Activated T-helper 17 cell treated with anti-CD3 and anti-CD28 coated beads, Interleukin-2, amount 50 U/mL, for 72 hours (primary cell): ENCODE data around the gene RELL1. TPM values are rescaled to one million over a fixed set of nuclear protein-coding genes. Genes with fewer than 3 reads are reported as not detected.

Source experiments
- ATAC-seq: fragments of 150-1000 bp; cut with Tn5 transposase; replicated peaks from 2 replicates; pipeline ENCODE4 v1.10.0; 2021; ENCODE audit warnings: mild to moderate bottlenecking, moderate library complexity
- H3K27ac Mint-ChIP-seq: one replicate; pipeline ENCODE4 v1.8.0; 2022; ENCODE audit warnings: mixed read lengths
- H3K27me3 Mint-ChIP-seq: one replicate; pipeline ENCODE4 v1.8.0; 2022; ENCODE audit warnings: mixed read lengths
- H3K36me3 Mint-ChIP-seq: one replicate; pipeline ENCODE4 v1.8.0; 2022; ENCODE audit warnings: low read depth, mild to moderate bottlenecking, mixed read lengths
- H3K4me1 Mint-ChIP-seq: one replicate; pipeline ENCODE4 v1.8.0; 2022; ENCODE audit warnings: mixed read lengths
- H3K4me3 Mint-ChIP-seq: one replicate; pipeline ENCODE4 v1.8.0; 2022; ENCODE audit warnings: mild to moderate bottlenecking, mixed read lengths
- H3K9me3 Mint-ChIP-seq: one replicate; pipeline ENCODE4 v1.8.0; 2022; ENCODE audit warnings: mixed read lengths
- total RNA-seq, 2 donors: library from RNA; stranded (reverse); gene quantifications; one replicate each; pipeline ENCODE4 v1.2.3, GENCODE V29; 2022

Gene RELL1, protein sequence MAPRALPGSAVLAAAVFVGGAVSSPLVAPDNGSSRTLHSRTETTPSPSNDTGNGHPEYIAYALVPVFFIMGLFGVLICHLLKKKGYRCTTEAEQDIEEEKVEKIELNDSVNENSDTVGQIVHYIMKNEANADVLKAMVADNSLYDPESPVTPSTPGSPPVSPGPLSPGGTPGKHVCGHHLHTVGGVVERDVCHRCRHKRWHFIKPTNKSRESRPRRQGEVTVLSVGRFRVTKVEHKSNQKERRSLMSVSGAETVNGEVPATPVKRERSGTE
- 10 to 100 TPM; 15.5 to 20.8 TPM for total RNA-seq

DNA sequence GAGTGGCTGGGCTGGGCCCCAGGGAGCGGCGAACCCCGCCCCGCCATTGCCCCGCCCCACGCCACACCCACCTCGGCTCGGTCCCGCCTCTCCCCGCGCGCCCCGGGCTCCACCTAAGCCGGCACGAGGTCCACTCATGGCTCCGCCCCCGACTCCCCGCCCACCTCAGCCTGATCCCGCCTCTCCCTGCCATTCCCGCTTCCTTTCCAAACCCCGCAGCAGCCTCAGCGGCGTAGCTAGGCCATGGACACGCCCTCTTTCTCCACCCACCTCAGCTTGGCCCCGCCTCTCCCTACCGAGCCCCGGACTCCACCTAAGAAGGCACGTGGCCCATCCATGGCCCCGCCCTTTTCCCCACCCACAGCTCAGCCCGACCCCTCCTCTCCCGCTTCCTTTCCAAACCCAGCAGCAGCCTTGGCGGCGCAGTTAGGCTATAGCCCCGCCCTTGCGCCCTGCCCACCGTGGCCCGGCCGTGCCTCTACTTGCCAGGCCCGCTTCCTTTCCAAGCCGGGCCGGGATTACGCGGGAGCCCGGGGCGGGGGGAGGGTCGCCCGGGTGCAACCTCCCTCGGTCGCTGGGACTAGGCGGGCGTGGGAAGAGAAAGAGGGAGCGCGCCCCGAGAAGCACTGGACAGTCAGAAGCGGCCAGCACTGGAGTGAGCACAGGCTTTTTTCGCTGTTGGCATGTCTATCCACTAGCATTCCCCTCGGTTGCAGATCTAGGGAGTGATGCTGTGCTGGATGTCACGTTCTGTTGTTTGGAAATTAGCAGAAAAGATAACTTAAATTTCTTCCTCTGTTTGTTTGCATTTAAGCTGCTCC is at the start of gene RELL1:
TSS of gene RELL1 (minus strand) at position 4 of the 821 bp plus-strand sequence. CDS start 89 bp downstream, outside the sequence.
- no peaks in the 10 kb centered on the region for H3K9me3 Mint-ChIP-seq
- no peaks in the 10 kb centered on the region for H3K27me3 Mint-ChIP-seq
- ATAC-seq = peak; percentile 86
- H3K36me3 Mint-ChIP-seq = peaks cover 8% of the 10 kb centered on the region
- peaks cover 25% of the 10 kb centered on the region for H3K4me1 Mint-ChIP-seq
- H3K27ac Mint-ChIP-seq = peak within 1 kb of the TSS; percentile 87
- H3K4me3 Mint-ChIP-seq = peak within 1 kb of the TSS; percentile 85

DNA sequence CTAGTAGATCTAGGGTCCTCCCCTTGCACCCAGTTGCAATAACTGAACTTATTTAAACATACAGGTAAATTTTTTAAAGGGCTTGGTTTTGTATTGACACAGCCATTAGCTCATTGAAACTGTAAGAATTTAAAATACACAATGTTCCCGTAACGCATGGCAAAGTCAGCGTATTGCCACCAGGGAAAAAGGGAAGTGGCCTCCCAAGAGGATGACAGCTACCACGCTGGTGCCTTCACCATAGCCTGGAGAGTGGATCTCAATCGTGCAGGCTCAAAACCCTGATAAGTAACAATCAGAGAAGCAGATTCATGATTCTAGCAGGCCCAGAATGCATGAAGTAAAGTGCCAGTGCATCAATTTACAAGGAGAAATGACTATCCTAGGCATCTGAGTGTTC is 49.4 kb upstream of the RELL1 start:
- H3K27ac Mint-ChIP-seq = no peak overlapping the region
- no peaks in the 10 kb centered on the region for H3K4me1 Mint-ChIP-seq
- H3K4me3 Mint-ChIP-seq = no peak overlapping the region
- H3K27me3 Mint-ChIP-seq = no peaks in the 10 kb centered on the region
- H3K9me3 Mint-ChIP-seq = no peaks in the 10 kb centered on the region
- H3K36me3 Mint-ChIP-seq = no peaks in the 10 kb centered on the region
- no peak for ATAC-seq

DNA sequence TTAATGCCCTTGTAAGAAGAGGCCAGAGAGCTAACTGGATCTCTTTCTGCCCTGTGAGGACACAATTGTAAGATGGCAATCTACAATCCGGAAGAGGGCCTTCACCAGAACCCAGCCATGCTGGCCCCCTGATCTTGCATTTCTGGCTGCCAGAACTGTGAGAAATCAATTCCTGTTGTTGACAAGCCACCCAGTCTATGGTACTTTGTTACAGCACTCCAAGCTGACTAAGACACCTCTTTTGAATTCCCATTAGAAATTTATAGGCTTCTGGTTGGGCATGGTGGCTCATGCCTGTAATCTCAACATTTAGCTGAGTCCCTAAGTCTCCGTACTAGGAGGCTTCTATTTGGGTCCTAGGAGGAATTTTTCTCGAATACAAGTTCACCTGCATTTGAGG is 48.8 kb upstream of the RELL1 start:
- no peak for ATAC-seq
- Mint-ChIP-seq H3K4me3 (no peak overlapping the region), H3K27ac (no peak overlapping the region), H3K36me3 (no peaks in the 10 kb centered on the region), H3K4me1 (no peaks in the 10 kb centered on the region), H3K9me3 (no peaks in the 10 kb centered on the region), H3K27me3 (no peaks in the 10 kb centered on the region)

DNA sequence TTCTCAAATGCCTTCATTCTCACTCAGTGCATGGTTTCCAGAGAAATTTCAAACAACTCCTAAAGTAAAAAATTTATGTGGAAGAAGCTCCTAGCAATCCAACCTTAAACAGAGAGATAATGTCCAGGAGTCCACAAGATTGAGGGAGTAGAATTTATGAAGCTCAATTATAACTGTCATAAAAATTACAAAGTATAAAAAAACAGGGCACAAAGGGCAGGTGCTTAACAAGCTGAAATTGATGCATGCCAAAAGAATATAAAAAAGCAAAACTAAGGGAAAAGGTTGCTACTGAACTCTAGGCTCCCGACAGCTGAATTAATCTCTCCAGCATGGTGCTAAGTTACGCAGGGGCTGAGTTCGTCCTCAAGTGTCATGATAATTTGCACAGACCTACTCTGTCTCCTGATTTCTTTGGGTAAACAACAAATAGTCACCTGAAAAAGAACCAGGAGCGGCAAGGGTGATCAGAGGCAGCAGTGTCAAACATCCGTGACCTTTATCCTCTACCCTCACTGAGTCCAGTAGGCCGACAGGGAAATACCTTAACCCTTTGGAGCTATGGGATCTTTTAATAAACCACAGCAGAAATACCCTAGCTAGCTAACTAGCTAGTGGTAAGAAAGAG is 47.2 kb upstream of the RELL1 start:
- H3K27ac Mint-ChIP-seq = no peak overlapping the region
- no peak for ATAC-seq
- H3K4me3 Mint-ChIP-seq = no peak overlapping the region
- no peaks in the 10 kb centered on the region for H3K9me3 Mint-ChIP-seq
- no peaks in the 10 kb centered on the region for H3K4me1 Mint-ChIP-seq
- no peaks in the 10 kb centered on the region for H3K27me3 Mint-ChIP-seq
- H3K36me3 Mint-ChIP-seq = no peaks in the 10 kb centered on the region

DNA sequence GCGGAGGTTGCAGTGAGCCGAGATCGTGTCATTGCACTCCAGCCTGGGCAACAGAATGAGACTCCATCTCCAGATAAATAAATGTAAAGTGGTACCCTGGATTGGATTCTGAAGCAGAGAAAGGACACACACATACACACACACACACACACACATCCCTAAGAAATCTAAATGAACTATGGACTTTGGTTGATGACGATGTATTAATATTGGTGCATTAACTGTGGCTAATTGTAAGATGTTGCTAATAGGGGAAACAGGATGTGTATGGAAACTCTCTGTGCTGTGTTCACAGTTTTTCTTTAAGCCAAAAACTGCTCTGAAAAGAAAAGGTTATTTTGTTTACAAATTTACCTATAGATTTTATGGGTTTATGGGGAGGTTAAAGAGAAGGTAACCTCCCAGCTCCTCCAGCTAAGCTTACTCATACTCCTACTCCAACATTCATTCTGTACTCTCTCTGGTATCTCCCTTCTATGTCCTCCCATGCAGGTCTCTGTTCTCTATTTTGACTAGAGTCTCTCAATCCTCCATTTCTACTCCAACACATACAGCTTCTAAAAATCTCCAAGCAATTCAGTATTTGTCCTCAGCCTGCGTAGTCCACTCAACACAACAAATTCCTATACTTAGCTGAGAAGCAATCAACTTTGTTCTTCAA is 46.5 kb upstream of the RELL1 start:
- Mint-ChIP-seq H3K36me3 (no peaks in the 10 kb centered on the region), H3K4me3 (no peak overlapping the region), H3K9me3 (no peaks in the 10 kb centered on the region), H3K4me1 (no peaks in the 10 kb centered on the region), H3K27ac (no peak overlapping the region), H3K27me3 (no peaks in the 10 kb centered on the region)
- ATAC-seq = peak; percentile 75

DNA sequence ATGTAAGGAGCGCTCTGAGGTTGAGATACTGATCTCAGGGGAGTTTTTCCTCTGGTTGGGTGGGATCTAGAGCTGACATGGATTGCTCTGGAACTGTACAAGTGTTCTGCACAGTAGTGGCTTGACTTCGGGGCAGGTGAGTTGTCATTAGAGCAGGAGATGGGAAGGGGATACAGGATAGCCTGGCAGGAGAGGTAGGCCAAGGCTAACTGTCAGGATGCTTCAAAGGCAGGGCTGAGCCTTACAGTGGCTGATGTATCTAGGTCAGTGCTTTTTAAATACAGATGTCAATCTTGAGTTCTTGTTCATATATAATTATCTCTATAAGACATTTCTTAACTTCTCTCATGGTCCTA is 43.5 kb upstream of the RELL1 start:
- H3K36me3 Mint-ChIP-seq = no peaks in the 10 kb centered on the region
- H3K27me3 Mint-ChIP-seq = no peaks in the 10 kb centered on the region
- H3K9me3 Mint-ChIP-seq = no peaks in the 10 kb centered on the region
- H3K4me3 Mint-ChIP-seq = no peak overlapping the region
- ATAC-seq = no peak
- no peak overlapping the region for H3K27ac Mint-ChIP-seq
- H3K4me1 Mint-ChIP-seq = no peaks in the 10 kb centered on the region

DNA sequence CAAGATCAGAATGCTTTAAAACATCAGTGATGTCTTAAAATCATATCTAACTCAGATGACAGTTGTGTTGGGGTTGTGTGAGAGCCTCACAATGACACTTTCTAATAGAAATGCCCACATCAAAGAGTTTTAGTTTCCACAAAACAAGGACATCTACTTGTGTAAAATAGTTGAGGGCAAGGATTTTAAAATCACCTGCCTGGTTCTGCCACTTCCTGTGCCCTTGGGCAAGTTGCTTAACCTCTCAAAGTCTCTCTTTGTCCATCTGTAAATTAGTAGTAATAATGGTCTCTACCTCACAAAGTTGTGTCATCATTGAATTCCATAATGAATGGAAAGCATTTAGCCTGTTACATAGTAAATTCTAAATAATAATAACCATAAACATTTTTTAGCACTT is 41.9 kb upstream of the RELL1 start:
- H3K36me3 Mint-ChIP-seq = no peaks in the 10 kb centered on the region
- ATAC-seq = no peak
- H3K4me3 Mint-ChIP-seq = no peak overlapping the region
- no peak overlapping the region for H3K27ac Mint-ChIP-seq
- H3K9me3 Mint-ChIP-seq = no peaks in the 10 kb centered on the region
- H3K27me3 Mint-ChIP-seq = no peaks in the 10 kb centered on the region
- H3K4me1 Mint-ChIP-seq = peaks cover 2% of the 10 kb centered on the region

DNA sequence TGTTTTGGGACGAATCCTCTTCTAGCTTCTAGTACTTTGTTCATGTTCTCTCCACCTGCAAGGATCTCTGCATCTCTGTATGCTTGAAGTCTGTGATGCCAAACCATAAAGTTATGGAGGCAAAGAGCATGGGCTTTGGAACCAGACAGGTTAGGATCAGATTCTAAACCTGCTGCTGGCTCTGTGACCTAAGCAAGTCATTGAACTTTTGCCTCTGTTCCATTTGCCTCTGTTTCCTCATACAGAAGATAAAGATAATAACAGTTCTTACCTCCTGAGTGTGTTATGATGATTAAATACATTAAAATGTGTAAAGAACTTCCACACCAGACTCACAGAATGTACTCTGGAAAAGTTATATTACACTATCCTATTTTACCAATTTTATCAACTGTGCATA is 41.5 kb upstream of the RELL1 start:
- no peaks in the 10 kb centered on the region for H3K36me3 Mint-ChIP-seq

DNA sequence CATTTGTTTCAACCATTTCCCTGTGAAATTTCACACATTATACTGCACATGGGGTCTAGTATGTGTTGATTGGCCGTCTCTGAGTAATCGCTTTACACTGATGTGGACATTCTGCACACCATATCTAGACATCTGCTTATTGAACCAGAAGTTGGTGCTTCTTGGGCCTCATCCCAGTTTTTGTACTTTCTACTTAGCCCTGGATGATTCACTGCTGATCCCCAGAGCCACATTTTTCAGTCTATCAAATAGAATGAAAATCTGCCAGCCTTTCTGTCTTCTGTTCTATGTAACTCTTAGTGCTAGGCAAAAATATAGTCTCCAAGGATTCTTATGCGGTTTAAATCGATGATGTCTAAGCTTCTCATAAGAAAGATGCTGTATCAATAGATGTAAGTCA is 40.5 kb upstream of the RELL1 start:
- Mint-ChIP-seq H3K27me3 (no peaks in the 10 kb centered on the region), H3K9me3 (no peaks in the 10 kb centered on the region), H3K27ac (no peak overlapping the region), H3K4me1 (peaks cover 8% of the 10 kb centered on the region), H3K4me3 (no peak overlapping the region), H3K36me3 (no peaks in the 10 kb centered on the region)
- no peak for ATAC-seq

More for the DNA sequence above, 41.5 kb upstream of the RELL1 start:
- Mint-ChIP-seq H3K9me3 (no peaks in the 10 kb centered on the region), H3K27me3 (no peaks in the 10 kb centered on the region), H3K27ac (no peak overlapping the region), H3K4me1 (peaks cover 6% of the 10 kb centered on the region), H3K4me3 (no peak overlapping the region)
- no peak for ATAC-seq

DNA sequence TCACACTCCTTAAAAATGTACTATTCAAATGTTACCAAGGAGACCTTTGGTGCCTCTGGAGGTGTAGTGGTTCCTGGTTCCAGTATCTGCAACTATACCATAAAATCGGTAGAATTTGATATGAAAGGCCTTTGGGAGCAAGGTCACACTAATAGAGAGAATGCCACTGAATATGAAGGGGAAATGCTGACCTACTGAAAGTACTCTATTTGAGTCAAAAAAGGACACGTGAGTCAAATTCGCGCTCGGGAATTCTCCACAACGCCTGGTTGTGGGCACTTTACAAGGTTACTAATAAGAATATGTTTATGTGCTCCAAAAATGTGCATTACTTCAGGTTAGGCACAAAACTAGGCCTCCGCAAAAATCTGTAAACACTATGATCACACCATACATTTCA is 39.5 kb upstream of the RELL1 start:
- Mint-ChIP-seq H3K27me3 (no peaks in the 10 kb centered on the region), H3K4me1 (peaks cover 8% of the 10 kb centered on the region), H3K36me3 (no peaks in the 10 kb centered on the region), H3K9me3 (no peaks in the 10 kb centered on the region), H3K4me3 (no peak overlapping the region), H3K27ac (no peak overlapping the region)
- peak; percentile 32 for ATAC-seq

DNA sequence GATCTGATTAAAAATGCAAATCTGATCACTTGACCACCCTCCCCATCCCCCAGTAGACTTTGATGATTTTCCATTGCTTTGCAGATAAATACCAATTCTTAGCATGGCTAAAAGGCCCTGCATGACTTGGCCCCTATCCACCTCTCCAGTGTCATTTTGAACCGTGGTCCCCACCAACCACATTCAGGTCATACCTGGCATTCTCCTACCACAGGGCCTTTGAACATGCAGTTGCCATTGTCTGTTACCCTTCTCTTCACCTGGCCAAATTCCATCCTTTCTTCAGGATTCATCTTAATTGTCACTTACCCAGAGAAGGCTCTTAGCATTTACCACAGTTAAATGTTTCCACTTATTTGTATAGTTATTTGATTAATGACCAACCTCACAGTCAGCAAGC is 36.9 kb upstream of the RELL1 start:
- Mint-ChIP-seq H3K36me3 (no peaks in the 10 kb centered on the region), H3K27ac (peak overlapping the region; percentile 3)

DNA sequence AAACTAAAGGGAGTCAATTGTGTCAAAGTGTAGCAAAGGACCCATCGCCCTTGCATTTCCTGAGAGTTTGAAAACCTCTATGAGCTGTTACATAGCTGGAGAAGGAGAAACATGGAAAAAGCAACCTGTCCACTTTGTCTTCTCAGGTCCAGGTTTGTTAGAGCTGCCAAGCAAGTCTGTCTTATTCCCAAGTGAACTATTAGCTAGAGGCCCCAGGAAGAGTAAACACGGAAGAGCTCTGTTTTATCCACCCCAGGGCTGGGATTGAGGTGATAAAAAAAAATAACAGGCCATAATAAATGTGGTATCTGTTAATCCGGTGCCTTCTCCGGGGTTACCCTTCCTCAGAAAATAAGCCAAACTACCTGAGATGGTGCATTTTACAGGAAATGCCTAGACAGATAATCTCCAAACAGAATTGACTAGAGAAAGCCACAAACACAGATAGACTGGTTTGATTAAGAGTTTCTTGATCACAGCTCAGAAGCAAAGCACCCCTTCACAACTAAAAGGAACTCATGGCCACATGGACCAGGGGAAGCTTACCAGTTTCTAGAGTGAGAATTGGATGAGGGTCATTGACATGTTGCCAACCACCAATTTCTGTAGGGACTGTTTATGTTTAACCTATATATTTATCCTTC is 35.9 kb upstream of the RELL1 start:
- Mint-ChIP-seq H3K4me1 (peaks cover 8% of the 10 kb centered on the region), H3K27me3 (peaks cover 4% of the 10 kb centered on the region), H3K27ac (peak overlapping the region; percentile 3), H3K9me3 (no peaks in the 10 kb centered on the region), H3K36me3 (no peaks in the 10 kb centered on the region), H3K4me3 (no peak overlapping the region)
- ATAC-seq = peak; percentile 73

More for the DNA sequence above, 36.9 kb upstream of the RELL1 start:
- Mint-ChIP-seq H3K9me3 (no peaks in the 10 kb centered on the region), H3K27me3 (no peaks in the 10 kb centered on the region), H3K4me1 (peaks cover 8% of the 10 kb centered on the region), H3K4me3 (no peak overlapping the region)
- ATAC-seq = no peak

DNA sequence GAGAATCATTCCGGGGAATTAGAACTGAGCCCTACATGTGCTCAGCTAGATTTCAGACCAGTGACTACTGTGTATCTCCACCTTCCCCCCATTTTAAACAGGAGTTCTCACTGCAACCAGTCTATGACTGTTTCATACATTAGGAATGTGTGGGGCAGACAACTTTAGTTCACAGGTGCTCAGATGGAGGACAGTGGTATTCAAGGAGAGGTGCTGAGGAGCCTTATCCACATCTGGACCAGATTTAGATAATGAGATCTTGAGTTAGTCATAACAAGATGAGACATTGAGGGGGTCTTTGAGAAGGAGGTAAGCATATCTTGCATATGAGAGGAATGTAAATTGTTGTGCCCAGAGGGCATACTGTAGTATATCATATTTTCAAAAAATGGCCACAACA is 32.8 kb upstream of the RELL1 start:
- ATAC-seq = no peak
- Mint-ChIP-seq H3K27ac (no peak overlapping the region), H3K27me3 (peaks cover 8% of the 10 kb centered on the region), H3K36me3 (no peaks in the 10 kb centered on the region), H3K4me3 (no peak overlapping the region), H3K9me3 (no peaks in the 10 kb centered on the region), H3K4me1 (peaks cover 8% of the 10 kb centered on the region)

DNA sequence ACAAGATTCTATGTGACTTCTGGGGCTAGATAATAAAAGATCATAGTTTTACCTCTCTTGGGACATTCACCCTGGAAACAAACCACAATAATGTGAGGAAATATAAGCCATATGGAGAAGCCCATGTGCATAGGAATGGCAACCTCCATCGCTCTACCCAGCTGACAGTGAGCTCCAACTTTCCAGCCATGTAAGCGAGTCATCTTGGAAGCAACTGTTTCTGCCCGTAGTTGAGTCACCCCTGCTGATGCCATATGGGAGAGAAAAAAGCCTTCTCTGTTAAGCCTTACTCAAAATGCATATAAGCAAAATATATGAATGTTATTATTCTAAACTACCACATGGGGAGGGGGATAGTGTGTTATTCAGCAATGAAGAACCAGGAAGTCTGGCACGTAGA is 31.4 kb upstream of the RELL1 start:
- peak overlapping the region; percentile 44 for H3K27ac Mint-ChIP-seq
- no peaks in the 10 kb centered on the region for H3K36me3 Mint-ChIP-seq
- peak; percentile 37 for ATAC-seq
- H3K4me3 Mint-ChIP-seq = peak overlapping the region; percentile 7
- peaks cover under 1% of the 10 kb centered on the region for H3K4me1 Mint-ChIP-seq
- peaks cover 8% of the 10 kb centered on the region for H3K27me3 Mint-ChIP-seq
- H3K9me3 Mint-ChIP-seq = no peaks in the 10 kb centered on the region
